ENCODE results near the gene PDE4D.
"Not testable (repeated sequence)": the region's sequence is repeated elsewhere in the genome, so short reads cannot be mapped to it uniquely, and the experiment has no call there.

PDE4D gene

GRCh38 chr5:59703789-59704188 is 189.7 kb downstream of the PDE4D start:
- DNase-seq (ENCODE audit: low read depth) = no peak

DNA sequence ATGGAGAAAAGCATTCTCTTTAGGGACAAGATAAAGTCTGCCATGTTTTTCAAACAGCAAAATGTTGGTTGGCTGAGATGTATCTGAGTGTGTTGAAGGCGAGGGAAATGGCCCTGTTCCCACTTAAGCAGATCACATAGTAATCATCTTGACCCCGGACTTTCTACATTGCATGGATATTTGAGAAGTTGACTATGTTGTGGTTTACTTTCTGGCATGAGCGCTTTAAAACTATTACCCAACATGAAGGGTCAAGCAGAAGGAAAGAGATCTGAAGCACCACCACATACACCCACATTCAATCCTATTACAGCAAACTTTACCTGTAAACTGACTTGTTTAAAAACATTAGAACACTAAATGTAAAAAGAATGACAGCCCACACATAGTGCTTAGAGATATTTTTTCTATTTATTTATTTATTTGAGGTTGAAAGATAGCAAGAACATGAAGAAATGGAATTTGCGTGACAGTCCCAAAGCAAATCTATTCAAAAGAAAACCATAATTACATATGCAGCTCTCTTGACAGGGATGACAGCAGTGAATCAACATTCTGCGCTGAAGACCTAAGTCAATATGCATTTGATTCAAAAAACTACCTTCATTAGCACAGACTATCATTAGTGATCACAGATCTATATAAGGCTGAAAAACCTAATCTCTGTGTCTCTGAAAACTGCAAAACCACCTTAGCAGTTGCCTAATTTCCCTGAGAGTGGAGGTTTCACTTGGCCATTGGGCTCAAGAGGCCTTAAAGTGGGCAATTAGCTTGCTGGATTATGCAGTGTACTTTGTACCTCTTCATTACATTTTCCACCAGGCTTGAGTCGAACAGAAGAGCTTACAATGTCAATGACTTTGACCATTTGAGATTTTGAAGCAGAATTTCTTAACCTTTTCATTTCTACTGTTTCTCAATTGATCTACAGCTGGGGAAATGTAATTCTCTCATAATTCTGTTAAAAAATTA is 195.0 kb downstream of the PDE4D start:
- DNase-seq (ENCODE audit: low read depth) = no peak

GRCh38 chr5:59694411-59694810 is 199.1 kb downstream of the PDE4D start:
- DNase-seq (ENCODE audit: low read depth) = no peak

DNA sequence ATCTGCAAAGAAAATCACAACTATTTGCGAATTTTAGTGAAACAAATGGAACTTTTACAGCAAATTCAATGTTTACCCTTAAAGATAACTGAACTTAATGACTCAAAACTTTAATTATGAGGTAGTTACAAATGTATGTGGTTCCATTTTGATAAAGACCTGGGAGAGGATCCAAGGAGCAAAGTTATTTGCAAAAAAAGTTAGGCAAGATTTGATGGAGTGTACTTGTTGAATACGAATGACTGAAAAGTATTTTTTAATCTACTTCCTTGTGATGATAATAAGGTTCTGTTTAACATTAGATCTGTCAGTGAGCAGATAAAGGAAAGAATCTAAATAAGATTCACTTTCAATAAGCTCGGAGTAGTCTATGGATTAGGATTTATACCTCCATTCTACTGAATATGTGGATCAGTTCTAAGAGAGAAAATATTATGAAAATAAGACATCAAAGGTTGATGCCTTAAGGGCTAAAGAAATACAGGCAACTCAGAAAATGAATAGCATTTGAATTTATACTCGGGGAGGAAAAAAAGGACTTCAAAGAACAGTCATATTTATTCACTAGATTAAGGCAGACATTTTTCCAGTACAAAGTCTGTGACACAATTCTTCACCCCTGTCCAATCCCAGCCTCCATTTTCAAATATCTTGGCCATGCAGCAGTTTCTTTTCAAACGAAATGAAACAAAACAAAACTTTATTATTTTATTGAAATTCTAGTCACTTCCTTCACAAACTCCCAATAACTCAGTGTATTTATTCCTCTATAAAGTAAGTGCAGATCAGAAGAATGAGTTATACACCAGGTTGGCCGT is 199.8 kb downstream of the PDE4D start:
- DNase-seq (ENCODE audit: low read depth) = no peak

DNA sequence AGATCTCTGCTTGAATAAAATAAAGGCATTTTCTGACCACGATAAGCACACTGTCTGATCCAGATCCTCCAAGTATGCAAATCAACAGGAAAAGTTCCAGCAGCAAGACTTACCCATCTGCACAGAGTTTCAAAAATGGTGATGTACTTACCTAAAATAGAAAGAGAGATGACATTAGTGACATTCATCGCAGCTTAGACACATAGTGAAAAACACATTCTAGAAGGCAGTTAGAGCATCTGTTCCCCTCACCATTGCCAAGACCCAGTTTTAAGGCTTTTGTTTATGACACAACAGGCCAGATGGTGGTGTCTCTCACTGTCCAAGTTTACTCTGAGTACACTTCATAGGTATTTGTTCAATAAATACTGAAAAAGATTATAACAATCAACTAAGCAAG is 207.7 kb downstream of the PDE4D start:
- no peak for DNase-seq (ENCODE audit: low read depth)

DNA sequence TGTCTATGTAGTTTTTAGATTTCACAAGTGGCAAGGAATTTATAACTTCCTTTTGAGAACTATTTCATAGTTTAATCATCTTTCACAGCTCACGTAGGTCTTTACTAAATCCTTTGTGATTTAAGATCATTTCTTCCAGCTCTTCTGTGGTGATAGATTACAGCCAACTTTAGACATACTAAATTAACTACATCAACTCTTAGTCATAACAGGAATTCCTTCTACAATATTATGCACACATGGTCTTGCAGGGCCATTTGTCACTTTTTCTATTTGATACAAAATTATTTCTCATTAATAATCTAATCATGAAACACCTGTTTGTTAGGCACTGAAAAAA is 208.4 kb downstream of the PDE4D start:
- DNase-seq (ENCODE audit: low read depth) = no peak

GRCh38 chr5:59684388-59685190 is 208.9 kb downstream of the PDE4D start:
- no peak for DNase-seq (ENCODE audit: low read depth)

DNA sequence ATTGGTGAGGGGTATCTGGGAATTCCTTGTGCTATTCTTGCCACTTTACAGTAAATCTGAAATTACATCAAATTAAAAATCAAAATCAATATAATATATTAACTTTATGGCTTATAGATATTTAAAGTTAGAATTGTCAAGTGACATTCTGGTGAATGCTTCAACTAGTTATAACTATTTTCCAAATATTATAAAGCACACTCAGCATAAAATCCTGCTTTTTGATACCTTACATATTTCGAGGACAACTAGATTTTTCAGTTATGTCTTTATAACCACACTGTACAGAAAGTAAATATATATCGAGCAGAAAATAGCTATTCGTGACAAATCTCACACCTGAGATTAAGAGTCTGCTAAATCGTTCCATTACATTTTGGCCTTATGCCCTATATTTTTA is 210.2 kb downstream of the PDE4D start:
- DNase-seq (ENCODE audit: low read depth) = no peak

DNA sequence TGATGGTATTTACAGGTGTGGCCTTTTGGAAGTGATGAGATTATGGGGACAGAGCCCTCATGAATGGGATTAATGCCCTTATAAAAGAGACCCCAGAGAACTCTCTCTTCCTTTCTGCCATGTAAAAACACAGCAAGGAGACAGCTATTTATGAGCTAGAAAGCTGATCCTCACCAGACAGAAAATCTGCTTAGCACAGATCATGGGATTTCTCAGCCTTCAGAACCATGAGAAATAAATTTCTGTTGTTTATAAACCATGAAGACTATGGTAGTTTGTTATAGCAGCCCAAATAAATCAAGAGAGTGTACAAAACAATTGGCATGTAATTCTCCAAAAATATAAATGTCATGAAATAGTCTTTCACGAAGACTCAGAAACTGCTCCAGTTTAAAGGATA is 211.0 kb downstream of the PDE4D start:
- no peak for DNase-seq (ENCODE audit: low read depth)

- no peak for DNase-seq (ENCODE audit: low read depth)
Measured at GRCh38 chr5:59678943-59679342, 214.6 kb downstream of the PDE4D start.

DNA sequence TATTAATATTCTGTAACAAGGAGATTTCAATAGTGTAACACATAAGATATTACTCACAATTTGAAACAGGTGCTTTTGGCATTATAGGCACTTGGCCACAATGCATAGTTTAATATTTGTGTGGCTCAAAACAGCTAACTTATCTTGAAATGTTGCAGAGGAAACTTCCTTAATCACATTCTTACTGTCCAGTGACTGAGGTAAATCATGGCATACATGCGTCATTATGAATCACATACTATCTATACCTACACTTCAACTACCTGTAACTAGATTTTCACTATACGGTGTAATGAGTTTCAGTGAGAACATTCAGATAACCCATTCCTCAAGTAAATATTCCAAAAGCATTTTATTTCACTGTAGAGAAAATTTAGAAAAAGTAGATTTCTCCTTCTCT is 218.8 kb downstream of the PDE4D start:
- DNase-seq (ENCODE audit: low read depth) = no peak

DNA sequence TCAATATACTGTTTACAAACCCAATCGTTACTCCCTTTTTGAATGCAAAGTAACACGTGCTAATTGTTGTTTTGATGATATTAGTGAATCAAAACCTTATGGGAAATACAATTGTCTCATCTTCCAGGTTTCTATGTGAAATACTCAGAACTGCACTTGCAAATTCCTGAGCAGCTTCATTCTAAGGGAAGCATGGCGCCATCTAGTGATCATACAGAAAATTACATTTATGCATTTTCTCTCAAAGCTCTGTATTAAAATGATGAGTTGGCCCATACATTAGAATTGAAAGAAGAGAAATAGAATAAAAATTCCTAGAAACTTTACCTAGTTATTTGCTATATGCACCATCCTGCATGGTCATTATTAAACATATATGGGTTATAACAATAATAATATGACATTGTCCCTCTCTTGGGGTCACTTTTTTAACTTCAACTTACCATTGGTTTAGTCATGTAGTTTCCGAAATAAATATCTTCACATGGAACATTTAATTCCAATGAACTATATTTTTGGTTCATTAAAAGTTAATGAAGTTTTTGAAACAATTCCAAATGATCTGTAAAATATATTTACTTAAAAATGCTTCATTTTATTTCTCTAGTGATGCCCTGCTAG is 220.0 kb downstream of the PDE4D start:
- peak; percentile 38 for DNase-seq (ENCODE audit: low read depth)

GRCh38 chr5:59666440-59667068 is 227.0 kb downstream of the PDE4D start:
- no peak for DNase-seq (ENCODE audit: low read depth)

DNA sequence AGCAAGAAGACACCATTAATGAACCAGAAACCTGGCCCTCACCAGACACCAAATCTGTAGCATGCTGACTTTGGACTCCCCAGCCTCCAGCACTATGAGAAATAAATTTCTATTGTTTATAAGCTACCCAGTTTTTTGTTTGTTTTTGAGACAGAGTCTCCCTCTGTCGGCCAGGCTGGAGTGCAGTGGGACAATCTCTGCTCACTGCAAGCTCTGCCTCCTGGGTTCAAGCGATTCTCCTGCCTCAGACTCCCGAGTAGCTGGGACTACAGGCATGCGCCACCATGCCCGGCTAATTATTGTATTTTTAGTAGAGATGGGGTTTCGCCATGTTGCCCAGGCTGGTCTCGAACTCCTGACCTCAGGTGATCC is 227.7 kb downstream of the PDE4D start:
- DNase-seq (ENCODE audit: low read depth) = not testable (repeated sequence)

GRCh38 chr5:59665086-59665831 is 228.3 kb downstream of the PDE4D start:
- DNase-seq (ENCODE audit: low read depth) = no peak

GRCh38 chr5:59661954-59662615 is 231.4 kb downstream of the PDE4D start:
- DNase-seq (ENCODE audit: low read depth) = no peak

DNA sequence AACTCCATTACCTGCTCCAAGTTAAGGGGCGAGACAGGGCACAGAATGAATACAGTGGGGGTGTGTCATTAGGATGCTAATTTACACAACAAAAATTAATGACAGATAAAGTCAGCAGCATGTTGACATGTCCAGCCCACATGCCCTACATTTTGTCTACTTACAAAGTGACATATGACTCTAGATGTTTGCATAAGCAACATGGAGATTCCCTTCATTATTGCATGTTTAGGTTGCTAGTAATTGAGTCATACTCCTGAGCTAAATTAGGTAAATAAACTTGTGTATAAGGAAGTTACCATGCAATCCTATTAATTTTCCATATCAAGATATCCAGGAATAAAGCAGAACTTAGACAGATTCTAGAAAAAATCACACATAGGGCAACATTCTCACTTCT is 232.2 kb downstream of the PDE4D start:
- DNase-seq (ENCODE audit: low read depth) = no peak

GRCh38 chr5:59660737-59661136 is 232.8 kb downstream of the PDE4D start:
- no peak for DNase-seq (ENCODE audit: low read depth)

DNA sequence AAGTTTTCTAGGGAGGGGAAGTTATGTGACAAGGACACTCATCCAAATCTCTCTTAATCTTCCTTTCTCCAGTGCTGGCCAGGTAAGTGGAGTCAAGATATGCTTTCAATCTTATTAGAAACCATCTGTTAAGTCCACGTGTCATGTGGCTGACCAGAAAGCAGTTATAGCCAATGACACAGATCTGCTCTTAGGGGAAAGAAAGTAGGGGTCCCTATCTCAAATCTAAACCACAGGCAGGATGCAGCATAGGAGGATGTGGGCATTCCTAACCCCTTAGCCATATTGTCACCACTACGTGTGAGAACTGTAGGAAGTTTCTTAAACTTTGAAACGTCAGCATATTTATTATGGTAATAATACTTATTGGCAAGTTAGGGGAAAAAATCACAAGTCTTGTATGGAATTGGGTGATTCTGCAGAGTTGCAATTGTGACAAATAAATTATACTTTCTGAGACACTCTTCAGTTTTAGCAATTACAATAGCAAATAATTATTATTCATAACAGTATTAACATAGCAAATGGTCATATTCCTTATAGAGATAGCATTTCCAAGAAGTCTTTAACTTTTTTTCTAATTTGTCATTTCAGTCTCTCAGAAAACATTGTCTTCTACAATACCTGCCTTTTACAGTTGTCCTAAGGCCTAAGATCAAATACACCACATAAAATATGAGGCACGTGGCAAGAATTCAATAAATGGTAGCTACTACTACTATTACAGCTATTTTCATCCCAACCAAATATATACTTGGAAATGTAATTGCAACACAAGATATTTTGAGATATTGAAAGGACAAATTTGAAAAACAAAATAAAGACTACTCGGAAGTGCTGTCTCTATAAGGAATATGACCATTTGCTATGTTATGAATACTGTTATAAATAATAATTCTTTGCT is 236.9 kb downstream of the PDE4D start:
- no peak for DNase-seq (ENCODE audit: low read depth)
